HCT116 (cell line): ENCODE measurements around the gene CAMSAP1. TPM values are rescaled to one million over a fixed set of nuclear protein-coding genes. Genes with fewer than 3 reads are reported as not detected.

Experiments
- ATAC-seq: fragments of 200-7000 bp; cut with Tn5 transposase; 2 replicates; pipeline ENCODE4 v1.9.1; 2020; ENCODE audit warnings: mild to moderate bottlenecking, moderate library complexity
- BruUV-seq: library from RNA; stranded (reverse); fragments of 400-500 nt; replicated peaks from 2 replicates; lab custom pipeline; 2021; lab: Mats Ljungman, UMichigan
- CTCF ChIA-PET: fragments of 300-600 bp; sonication (Branson Sonifier 250); formaldehyde crosslinking; loops from one replicate; lab custom pipeline; 2021; ENCODE audit warnings: antibody characterized with exemption; lab: Charles Lee
- POLR2A ChIA-PET: fragments of 300-600, 350-600 bp; sonication (Branson Sonifier 250); formaldehyde crosslinking; loops from one replicate; lab custom pipeline; 2021; ENCODE audit warnings: antibody characterized with exemption; lab: Charles Lee
- RAD21 ChIA-PET, 2 experiments: fragments of 300-600 bp; sonication (Branson Sonifier 250); formaldehyde crosslinking; loops; one replicate each; lab custom pipeline; 2023; ENCODE audit warnings: low total read pairs in 2 of 2; ENCODE audit not compliant: uncharacterized antibody in 2 of 2, unreplicated experiment in 2 of 2, low non-redundant PET in 1 of 2; lab: Charles Lee
- DNase-seq: peaks from one replicate; pipeline ENCODE4 v3.0.0-alpha.2; 2010; ENCODE audit warnings: low read depth, low spot score
- H2AFZ ChIP-seq: fragments of 200-600 bp; shearing (Covaris generic), sonication (generic); 2 replicates; pipeline ENCODE4 v1.6.1; 2017; ENCODE audit warnings: low read depth, mixed run types, mixed read lengths, antibody characterized with exemption, low read length; ENCODE audit not compliant: poor library complexity, severe bottlenecking
- H3K27ac ChIP-seq: 2 replicates; pipeline ENCODE4 v1.5.1; 2012; ENCODE audit warnings: low read depth, low read length
- H3K27me3 ChIP-seq: fragments of 200-600 bp; sonication (generic); 2 replicates; pipeline ENCODE4 v1.6.1; 2016; ENCODE audit warnings: mixed run types, low read length, mixed read lengths; ENCODE audit not compliant: insufficient read depth
- H3K36me3 ChIP-seq, 2 experiments: fragments of 200-500 bp in 1 of 2; fragments of 200-600 bp in 1 of 2; sonication (Bioruptor generic) in 1 of 2; sonication (generic) in 1 of 2; 2 replicates each; pipeline versions ENCODE4 v1.5.1 to v1.6.1; 2014 to 2016; ENCODE audit warnings: low read length in 2 of 2, inconsistent platforms in 1 of 2, mixed read lengths in 1 of 2, mixed run types in 1 of 2; ENCODE audit not compliant: insufficient read depth in 2 of 2, control insufficient read depth in 1 of 2
- H3K4me1 ChIP-seq, 2 experiments: fragments of 200-600 bp in 1 of 2; sonication (generic) in 1 of 2; 2 replicates each; pipeline versions ENCODE4 v1.5.1 to v1.6.1; 2012 to 2017; ENCODE audit warnings: low read length in 2 of 2, inconsistent platforms in 1 of 2, mild to moderate bottlenecking in 1 of 2, mixed read lengths in 1 of 2, mixed run types in 1 of 2, moderate library complexity in 1 of 2; ENCODE audit not compliant: insufficient read depth in 2 of 2, control insufficient read depth in 1 of 2
- H3K4me2 ChIP-seq: fragments of 200-600 bp; sonication (generic); 2 replicates; pipeline ENCODE4 v1.6.1; 2017; ENCODE audit warnings: mixed run types, low read length, mixed read lengths
- H3K4me3 ChIP-seq, 2 experiments: fragments of 200-600 bp in 1 of 2; sonication (generic) in 1 of 2; replicated peaks in 1 of 2; 2 replicates each; pipeline ENCODE4 v1.5.1; 2011 to 2016; ENCODE audit warnings: low read length in 2 of 2, control low read depth in 1 of 2, low read depth in 1 of 2, mild to moderate bottlenecking in 1 of 2, mixed read lengths in 1 of 2, mixed run types in 1 of 2
- H3K79me2 ChIP-seq: fragments of 200-600 bp; sonication (generic); 2 replicates; pipeline ENCODE4 v1.6.1; 2017; ENCODE audit warnings: mild to moderate bottlenecking, mixed run types, low read length, moderate library complexity, mixed read lengths; ENCODE audit not compliant: insufficient read depth
- H3K9ac ChIP-seq: fragments of 200-600 bp; sonication (generic); 2 replicates; pipeline ENCODE4 v1.6.1; 2016; ENCODE audit warnings: low read length, mixed read lengths
- H3K9me2 ChIP-seq: fragments of 200-600 bp; sonication (generic), shearing (Covaris generic); 2 replicates; pipeline ENCODE4 v1.6.1; 2017; ENCODE audit warnings: mixed run types, mild to moderate bottlenecking, moderate library complexity; ENCODE audit not compliant: insufficient read depth
- H3K9me3 ChIP-seq, 2 experiments: fragments of 200-500 bp in 1 of 2; fragments of 200-600 bp in 1 of 2; sonication (Bioruptor generic) in 1 of 2; sonication (generic) in 1 of 2; 2 replicates each; pipeline ENCODE4 v1.6.1; 2014 to 2017; ENCODE audit warnings: low read length in 2 of 2, mixed read lengths in 2 of 2, inconsistent platforms in 1 of 2, low read depth in 1 of 2, mild to moderate bottlenecking in 1 of 2, mixed run types in 1 of 2, moderate library complexity in 1 of 2; ENCODE audit not compliant: control insufficient read depth in 1 of 2, insufficient read depth in 1 of 2
- H4K20me1 ChIP-seq: fragments of 200-600 bp; sonication (generic), shearing (Covaris generic); 2 replicates; pipeline ENCODE4 v1.6.1; 2017; ENCODE audit warnings: mixed run types, mild to moderate bottlenecking, moderate library complexity; ENCODE audit not compliant: insufficient read depth
- CEBPB ChIP-seq: IDR thresholded peaks from 2 replicates; pipeline ENCODE4 v1.6.1; 2012; ENCODE audit warnings: low read depth
- CTCF ChIP-seq, 3 experiments: fragments of 200-600 bp in 1 of 3; sonication (generic) in 1 of 3; IDR thresholded peaks in 2 of 3; conservative IDR thresholded peaks in 1 of 3; 2 replicates each; pipeline ENCODE4 v1.5.1; 2012 to 2017; ENCODE audit warnings: low read depth in 2 of 3, low read length in 2 of 3, antibody characterized with exemption in 1 of 3, borderline replicate concordance in 1 of 3, control low read depth in 1 of 3, mild to moderate bottlenecking in 1 of 3, mixed read lengths in 1 of 3, mixed run types in 1 of 3, moderate library complexity in 1 of 3; ENCODE audit not compliant: insufficient read depth in 1 of 3
- EGR1 ChIP-seq: IDR thresholded peaks from 2 replicates; pipeline ENCODE4 v1.6.1; 2012; ENCODE audit warnings: low read depth
- EZH2phosphoT487 ChIP-seq: fragments of 200-600 bp; IDR thresholded peaks from 2 replicates; pipeline ENCODE4 v1.6.1; 2018; ENCODE audit warnings: antibody characterized with exemption, borderline replicate concordance
- REST ChIP-seq: IDR thresholded peaks from 2 replicates; pipeline ENCODE4 v1.6.1; 2012; ENCODE audit warnings: low read depth
- TCF7L2 ChIP-seq: IDR thresholded peaks from 2 replicates; pipeline ENCODE4 v1.7.0; 2011; ENCODE audit warnings: borderline replicate concordance, inconsistent platforms; ENCODE audit not compliant: insufficient read depth, insufficient read length; ENCODE audit errors: extremely low read depth
- YY1 ChIP-seq: IDR thresholded peaks from 2 replicates; pipeline ENCODE4 v1.6.1; 2011; ENCODE audit warnings: low read length, low read depth, moderate library complexity, mild to moderate bottlenecking; ENCODE audit not compliant: insufficient replicate concordance; ENCODE audit errors: extremely low read depth
- intact Hi-C: fragments of 100-400 bp; cut with micrococcal nuclease; formaldehyde crosslinking; loops from 2 replicates; pipeline ENCODE4 v1.10.0; 2022
- total RNA-seq: library from RNA; stranded (reverse); gene quantifications from one replicate; pipeline ENCODE4 v1.2.1, GENCODE V29; 2021; ENCODE audit not compliant: unreplicated experiment

CAMSAP1 gene
- total RNA-seq, 1 experiment from 2014 or later, result 33.1 TPM

- Histone ChIP-seq H3K4me3 (no peak overlapping the region), H2AFZ (no peak overlapping the region), H3K27me3 (no peaks in the 10 kb centered on the region), H3K9me3 (no peaks in the 10 kb centered on the region), H3K36me3 (no peaks in the 10 kb centered on the region), H4K20me1 (peaks cover 4% of the 10 kb centered on the region; the same call in 1 of the 2 replicates), H3K27ac (no peak overlapping the region), H3K9me2 (no peaks in the 10 kb centered on the region), H3K79me2 (peaks cover 96% of the 10 kb centered on the region), H3K9ac (no peak overlapping the region), H3K4me1 (peaks cover under 1 to 14% of the 10 kb centered on the region in 2 experiments; a peak in 2 of 4 replicates), H3K4me2 (no peak overlapping the region)
- no peak for TF ChIP-seq EGR1
- no peak for TF ChIP-seq TCF7L2
- no peak for TF ChIP-seq REST
- no peak for TF ChIP-seq EZH2phosphoT487
- TF ChIP-seq YY1, result no peak
- TF ChIP-seq CEBPB, result no peak
- no peak for TF ChIP-seq CTCF (IDR thresholded peaks at IDR 0.05 in 2 of 3, conservative IDR thresholded peaks at IDR 0.05 in 1 of 3; ENCODE audit: borderline replicate concordance in 1 of 3, insufficient read depth in 1 of 3, low read depth in 2 of 3, low read length in 2 of 3)
- ChIA-PET POLR2A (no interaction called here), CTCF (no interaction called here), RAD21 (no interaction called here)
- no TSS peak for BruUV-seq
- intact Hi-C loops, result no loop called here
- ATAC-seq, result no peak
- no peak for DNase-seq
These were observed 23.8 kb downstream of the CAMSAP1 start for GRCh38 chr9:135883410-135884089.
